IMR-90 (cell line): ENCODE measurements around the gene ANO2. TPM values are rescaled to one million over a fixed set of nuclear protein-coding genes. Genes with fewer than 3 reads are reported as not detected.

ENCODE experiments used
- ATAC-seq: fragments of 200-7000 bp; cut with Tn5 transposase; 2 replicates; pipeline ENCODE4 v1.9.1; 2020; ENCODE audit warnings: low read depth, mild to moderate bottlenecking, moderate library complexity
- BruUV-seq: library from RNA; stranded (reverse); fragments of 400-500 nt; replicated peaks from 2 replicates; lab custom pipeline; 2021; lab: Mats Ljungman, UMichigan
- CTCF ChIA-PET: fragments of 300-600 bp; formaldehyde crosslinking; extraction: SDS; loops from one replicate; lab custom pipeline; 2021; ENCODE audit warnings: antibody characterized with exemption; lab: Yijun Ruan, JAX
- POLR2A ChIA-PET: fragments of 300-600 bp; sonication (Branson Sonifier 250); formaldehyde crosslinking; loops from one replicate; lab custom pipeline; 2022; ENCODE audit warnings: antibody characterized with exemption; ENCODE audit not compliant: unreplicated experiment; lab: Charles Lee
- DNase-seq: peaks from one replicate; pipeline ENCODE4 v3.0.0; 2013
- H2AFZ ChIP-seq: replicated peaks from 2 replicates; pipeline ENCODE3; 2013; ENCODE audit warnings: low read length, mild to moderate bottlenecking; ENCODE audit not compliant: poor library complexity
- H2AK5ac ChIP-seq: 2 replicates; pipeline ENCODE4 v1.6.1; 2013; ENCODE audit warnings: low read depth, low read length, inconsistent platforms
- H2AK9ac ChIP-seq: replicated peaks from 2 replicates; pipeline ENCODE3; 2013; ENCODE audit warnings: mild to moderate bottlenecking, low read depth, low read length, moderate library complexity; ENCODE audit not compliant: poor library complexity
- H2BK120ac ChIP-seq: 2 replicates; pipeline ENCODE4 v1.6.1; 2013; ENCODE audit warnings: low read depth, low read length, inconsistent platforms
- H2BK15ac ChIP-seq: 3 replicates; pipeline ENCODE4 v1.6.1; 2013; ENCODE audit warnings: low read depth, low read length, inconsistent platforms
- H2BK20ac ChIP-seq: 2 replicates; pipeline ENCODE4 v1.6.1; 2013; ENCODE audit warnings: low read depth, mild to moderate bottlenecking, inconsistent platforms, low read length, moderate library complexity
- H2BK5ac ChIP-seq: 2 replicates; pipeline ENCODE4 v1.6.1; 2013; ENCODE audit warnings: mild to moderate bottlenecking, low read depth, low read length, inconsistent platforms; ENCODE audit not compliant: poor library complexity, severe bottlenecking
- H3K14ac ChIP-seq: replicated peaks from 2 replicates; pipeline ENCODE4 v1.6.1; 2013; ENCODE audit warnings: low read depth, low read length, inconsistent platforms
- H3K18ac ChIP-seq: 2 replicates; pipeline ENCODE4 v1.6.1; 2013; ENCODE audit warnings: low read depth, low read length, control low read depth
- H3K23ac ChIP-seq: 2 replicates; pipeline ENCODE4 v1.6.1; 2013; ENCODE audit warnings: low read depth, low read length, inconsistent platforms
- H3K27ac ChIP-seq: 2 replicates; pipeline ENCODE4 v1.5.1; 2013; ENCODE audit warnings: mild to moderate bottlenecking, control low read depth, low read length; ENCODE audit not compliant: insufficient read depth
- H3K27me3 ChIP-seq: 2 replicates; pipeline ENCODE4 v1.6.1; 2013; ENCODE audit warnings: low read length; ENCODE audit not compliant: control insufficient read depth, insufficient read depth
- H3K36me3 ChIP-seq: 2 replicates; pipeline ENCODE4 v1.6.1; 2013; ENCODE audit warnings: low read length, mixed read lengths; ENCODE audit not compliant: control insufficient read depth, insufficient read depth
- H3K4ac ChIP-seq: 2 replicates; pipeline ENCODE4 v1.6.1; 2013; ENCODE audit warnings: low read depth, low read length, inconsistent platforms
- H3K4me1 ChIP-seq: 2 replicates; pipeline ENCODE4 v1.6.1; 2013; ENCODE audit warnings: low read length, mixed read lengths; ENCODE audit not compliant: control insufficient read depth, insufficient read depth
- H3K4me2 ChIP-seq: 2 replicates; pipeline ENCODE4 v1.6.1; 2013; ENCODE audit warnings: low read depth, mild to moderate bottlenecking, control low read depth, low read length, moderate library complexity
- H3K4me3 ChIP-seq: 2 replicates; pipeline ENCODE4 v1.5.1; 2013; ENCODE audit warnings: low read depth, mild to moderate bottlenecking, control low read depth, low read length, moderate library complexity; ENCODE audit not compliant: insufficient read depth
- H3K56ac ChIP-seq: 2 replicates; pipeline ENCODE4 v1.6.1; 2013; ENCODE audit warnings: low read length, inconsistent platforms; ENCODE audit not compliant: insufficient read depth; ENCODE audit errors: extremely low read depth
- H3K79me1 ChIP-seq, 2 experiments: 2 replicates each; pipeline ENCODE4 v1.6.1; 2013; ENCODE audit warnings: low read length in 2 of 2, inconsistent platforms in 1 of 2, low read depth in 1 of 2
- H3K9ac ChIP-seq: 2 replicates; pipeline ENCODE4 v1.6.1; 2013; ENCODE audit warnings: low read depth, low read length, control low read depth
- H3K9me1 ChIP-seq: 2 replicates; pipeline ENCODE4 v1.6.1; 2013; ENCODE audit warnings: low read length, inconsistent platforms; ENCODE audit not compliant: insufficient read depth
- H3K9me3 ChIP-seq: 2 replicates; pipeline ENCODE4 v1.6.1; 2013; ENCODE audit warnings: low read length; ENCODE audit not compliant: control insufficient read depth, insufficient read depth
- H4K20me1 ChIP-seq: 2 replicates; pipeline ENCODE4 v1.6.1; 2013; ENCODE audit warnings: low read length, inconsistent platforms; ENCODE audit not compliant: insufficient read depth
- H4K5ac ChIP-seq: 2 replicates; pipeline ENCODE4 v1.6.1; 2013; ENCODE audit warnings: mild to moderate bottlenecking, low read depth, low read length, control low read depth
- H4K8ac ChIP-seq, 2 experiments: 2 replicates each; pipeline ENCODE4 v1.6.1; 2013; ENCODE audit warnings: low read depth in 2 of 2, low read length in 2 of 2, control low read depth in 1 of 2, inconsistent platforms in 1 of 2
- H4K91ac ChIP-seq: 2 replicates; pipeline ENCODE4 v1.6.1; 2013; ENCODE audit warnings: low read depth, low read length, inconsistent platforms; ENCODE audit not compliant: insufficient read depth
- CEBPB ChIP-seq: IDR thresholded peaks from 2 replicates; pipeline ENCODE4 v1.6.1; 2012; ENCODE audit warnings: low read depth, low read length, improper control_type of control experiment
- NFE2L2 ChIP-seq: fragments of 150-350 bp; IDR thresholded peaks from 2 replicates; pipeline ENCODE4 v1.6.1; 2016; ENCODE audit warnings: low read depth, mild to moderate bottlenecking, low read length
- RFX5 ChIP-seq: IDR thresholded peaks from 2 replicates; pipeline ENCODE4 v1.8.0; 2012; ENCODE audit warnings: low read depth, mild to moderate bottlenecking, low read length, moderate library complexity
- WGBS, 2 experiments: methylation state at CpG; one replicate each; pipeline versions ENCODE4 v1.1.5 to v1.1.7; 2013; ENCODE audit warnings: missing lambda C conversion rate in 2 of 2; ENCODE audit not compliant: insufficient read length in 1 of 2; ENCODE audit errors: extremely low coverage in 2 of 2; 5-methylcytosine and 5-hydroxymethylcytosine counted together
- dilution Hi-C: fragments of 300-500 bp; cut with HindIII; formaldehyde crosslinking; loops from one replicate; pipeline ENCODE4 v1.14.3; 2018; ENCODE audit warnings: low sequenced_read_pairs; ENCODE audit not compliant: unreplicated experiment
- in situ Hi-C: fragments of 300-500 bp; cut with MboI; formaldehyde crosslinking; loops from 3 replicates; pipeline ENCODE4 v1.14.3; 2019; ENCODE audit warnings: low sequenced_read_pairs, inconsistent platforms, mixed read lengths
- intact Hi-C: fragments of 100-400 bp; cut with micrococcal nuclease; formaldehyde crosslinking; loops from 2 replicates; pipeline ENCODE4 v1.10.0; 2022
- polyA plus RNA-seq, 3 experiments: library from polyadenylated mRNA; depleted of rRNA; stranded (reverse); fragments of >200 nt; gene quantifications; 2 replicates each; pipeline ENCODE4 v1.2.3, GENCODE V29; 2012; ENCODE audit warnings: low replicate concordance in 1 of 3
- total RNA-seq: library from RNA; depleted of rRNA; stranded (reverse); fragments of >200 nt; gene quantifications from 2 replicates; pipeline ENCODE4 v1.2.3, GENCODE V29; 2012

ANO2 gene
- total and polyA plus RNA-seq, 2 of the 4 experiments (the other 2 are of a cell fraction), result 0.22 TPM; not detected in 1

DNA sequence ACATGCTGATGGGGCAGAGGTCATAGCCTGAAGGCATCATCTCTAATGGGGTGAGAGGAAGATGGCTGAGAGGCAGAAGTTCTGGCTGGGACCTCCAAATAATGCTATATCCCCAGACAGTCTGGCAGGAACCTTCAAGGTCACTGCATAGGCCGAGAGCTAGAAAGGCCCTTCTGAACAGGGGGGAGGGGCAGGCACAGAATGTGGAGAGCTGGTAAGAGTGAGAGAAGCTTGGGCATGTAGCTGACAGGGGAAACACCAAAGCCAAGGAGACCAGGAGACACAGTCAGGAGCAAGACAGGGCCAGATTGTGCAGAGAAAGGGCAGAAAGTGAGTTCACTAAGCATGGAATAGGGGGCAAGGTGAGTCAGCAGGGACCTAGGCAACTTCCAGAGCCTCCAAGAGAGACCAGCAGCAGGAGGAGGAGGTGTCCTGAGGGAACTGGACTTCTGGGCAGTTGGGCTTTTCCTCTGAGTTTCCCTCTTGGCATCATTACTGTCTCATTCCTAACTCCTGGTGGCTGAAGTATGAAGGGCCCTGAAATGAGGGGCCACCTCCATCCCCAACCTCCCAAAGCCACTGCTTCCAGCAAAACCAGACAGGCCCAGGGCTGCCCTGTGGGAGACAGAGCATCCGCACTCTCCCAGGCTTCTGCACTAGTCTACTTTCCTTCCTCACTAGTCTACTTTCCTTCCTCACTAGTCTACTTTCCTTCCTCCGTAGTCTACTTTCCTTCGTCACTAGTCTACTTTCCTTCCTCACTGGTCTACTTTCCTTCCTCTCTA lies 17.1 kb downstream of the ANO2 start:
- Histone ChIP-seq H2BK15ac (no peak overlapping the region), H2BK5ac (no peak overlapping the region), H3K9ac (no peak overlapping the region), H2AK5ac (no peak overlapping the region), H3K27ac (no peak overlapping the region), H4K5ac (no peak overlapping the region), H4K8ac (no peak overlapping the region), H3K4me3 (no peak overlapping the region), H3K14ac (no peak overlapping the region), H4K91ac (no peak overlapping the region), H3K4me2 (no peak overlapping the region), H3K56ac (no peak overlapping the region), H2AFZ (no peak overlapping the region), H3K27me3 (peaks cover 13% of the 10 kb centered on the region), H3K23ac (no peak overlapping the region), H2BK20ac (no peak overlapping the region), H4K20me1 (no peaks in the 10 kb centered on the region), H3K4ac (no peak overlapping the region), H3K9me1 (no peaks in the 10 kb centered on the region), H3K9me3 (no peaks in the 10 kb centered on the region; the same call in 1 of the 2 replicates), H2AK9ac (no peak overlapping the region), H3K4me1 (no peaks in the 10 kb centered on the region), H2BK120ac (no peak overlapping the region), H3K18ac (no peak overlapping the region), H3K79me1 (no peaks in the 10 kb centered on the region), H3K36me3 (no peaks in the 10 kb centered on the region)
- in situ Hi-C loops, result no loop called here
- dilution Hi-C loops, result no loop called here
- POLR2A ChIA-PET, result no interaction called here
- 86% methylated on average over 1 of the region's 4 CpGs; no CpG with 5 or more reads in 1 of the 2 experiments for WGBS, 2 experiments
- TF ChIP-seq NFE2L2 (no peak), RFX5 (no peak), CEBPB (no peak)
- CTCF ChIA-PET, result no interaction called here
- ATAC-seq, result no peak
- intact Hi-C loops, result no loop called here
- no TSS peak for BruUV-seq
- DNase-seq, result no peak
